ENCODE measurements around the gene UBE2S. TPM values are rescaled to one million over a fixed set of nuclear protein-coding genes. Genes with fewer than 3 reads are reported as not detected.

The UBE2S gene
- total RNA-seq, 1 donor from 2014 or later: 82.6 TPM

DNA sequence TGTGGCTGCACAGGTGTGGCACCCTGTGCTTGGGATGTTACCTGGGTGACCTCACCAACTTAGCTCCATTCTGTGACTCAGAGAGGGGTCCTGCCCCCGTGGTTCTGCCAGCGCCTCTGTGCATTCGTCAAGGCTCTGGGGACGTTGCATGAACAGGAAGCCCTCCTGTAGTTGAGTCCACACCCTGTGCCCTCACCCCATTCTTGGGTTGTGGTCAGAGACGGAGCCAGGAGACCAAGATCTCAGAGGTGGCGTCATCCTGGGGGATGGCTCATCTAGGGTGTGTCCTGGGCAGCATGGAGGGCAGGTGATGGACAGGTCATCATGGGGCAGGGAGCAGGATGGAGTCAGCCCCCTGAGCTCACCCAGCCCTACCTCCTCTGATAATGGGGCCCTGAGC, 55.5 kb downstream of the UBE2S start:
- Histone ChIP-seq H3K4me3 (no peak overlapping the region), H3K27me3 (peaks cover 11% of the 10 kb centered on the region), H3K36me3 (peaks cover 0 to 5% of the 10 kb centered on the region in 2 donors), H3K9me3 (no peaks in the 10 kb centered on the region), H3K4me1 (peaks cover 3 to 12% of the 10 kb centered on the region in 2 donors), H3K27ac (no peak overlapping the region)
- intact Hi-C loops (cut with DNase I): no loop called here
- TF ChIP-seq, protein P1, sequence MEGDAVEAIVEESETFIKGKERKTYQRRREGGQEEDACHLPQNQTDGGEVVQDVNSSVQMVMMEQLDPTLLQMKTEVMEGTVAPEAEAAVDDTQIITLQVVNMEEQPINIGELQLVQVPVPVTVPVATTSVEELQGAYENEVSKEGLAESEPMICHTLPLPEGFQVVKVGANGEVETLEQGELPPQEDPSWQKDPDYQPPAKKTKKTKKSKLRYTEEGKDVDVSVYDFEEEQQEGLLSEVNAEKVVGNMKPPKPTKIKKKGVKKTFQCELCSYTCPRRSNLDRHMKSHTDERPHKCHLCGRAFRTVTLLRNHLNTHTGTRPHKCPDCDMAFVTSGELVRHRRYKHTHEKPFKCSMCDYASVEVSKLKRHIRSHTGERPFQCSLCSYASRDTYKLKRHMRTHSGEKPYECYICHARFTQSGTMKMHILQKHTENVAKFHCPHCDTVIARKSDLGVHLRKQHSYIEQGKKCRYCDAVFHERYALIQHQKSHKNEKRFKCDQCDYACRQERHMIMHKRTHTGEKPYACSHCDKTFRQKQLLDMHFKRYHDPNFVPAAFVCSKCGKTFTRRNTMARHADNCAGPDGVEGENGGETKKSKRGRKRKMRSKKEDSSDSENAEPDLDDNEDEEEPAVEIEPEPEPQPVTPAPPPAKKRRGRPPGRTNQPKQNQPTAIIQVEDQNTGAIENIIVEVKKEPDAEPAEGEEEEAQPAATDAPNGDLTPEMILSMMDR (IDR thresholded peaks at IDR 0.05): no peak
- DNase-seq (ENCODE audit: low spot score in 2 of 2): no peak

DNA sequence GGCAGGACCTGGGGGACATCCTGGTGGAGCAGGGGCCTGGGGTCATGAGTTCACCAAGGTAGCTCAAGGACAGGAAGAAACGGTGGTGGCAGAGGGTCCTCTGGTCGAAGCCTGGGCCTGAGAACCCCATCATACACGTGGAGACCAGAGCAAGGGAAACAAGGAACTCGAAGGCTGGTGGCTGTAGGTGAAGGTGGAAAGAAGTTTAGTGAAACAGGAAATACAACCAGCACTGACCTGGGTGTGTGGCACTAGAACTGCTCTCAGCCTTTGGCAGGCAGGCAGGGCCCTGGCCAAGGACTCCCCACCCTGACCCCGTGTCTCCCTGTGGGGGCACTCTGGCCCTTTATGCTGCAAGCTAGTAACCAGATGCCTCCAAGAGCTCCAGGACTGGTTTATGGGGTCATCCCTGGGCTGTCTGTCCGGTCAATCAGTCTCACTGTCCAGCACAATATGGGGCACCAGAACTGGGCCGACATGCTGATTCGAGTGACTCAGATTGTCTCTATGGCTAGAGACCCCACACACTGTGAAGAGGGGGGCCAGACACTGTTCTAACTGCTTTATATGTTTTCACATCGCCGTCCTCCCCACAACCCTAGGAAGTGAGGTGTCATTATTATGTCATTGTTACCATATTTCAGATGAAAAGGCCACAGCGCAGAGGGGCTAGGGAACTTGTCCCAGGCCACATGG, 56.8 kb downstream of the UBE2S start:
- peaks cover 11% of the 10 kb centered on the region for H3K27me3 ChIP-seq
- no peaks in the 10 kb centered on the region for H3K9me3 ChIP-seq
- TF ChIP-seq, protein P1 (IDR thresholded peaks at IDR 0.05): no peak
- peaks cover 0 to 13% of the 10 kb centered on the region in 2 donors for H3K36me3 ChIP-seq
- no peak for DNase-seq (ENCODE audit: low spot score in 2 of 2)
- no peak overlapping the region for H3K4me3 ChIP-seq
- H3K27ac ChIP-seq: no peak overlapping the region
- peaks cover 3 to 12% of the 10 kb centered on the region in 2 donors for H3K4me1 ChIP-seq
- intact Hi-C loops (cut with DNase I): no loop called here

Other genes with a start within 250 kb of the UBE2S start
- not detected for gene DNAAF3, start 241.2 kb downstream of the UBE2S start, total RNA-seq
- not detected for gene SYT5, start 227.5 kb downstream of the UBE2S start, total RNA-seq
- 0.64 TPM for gene PTPRH, start 198.3 kb downstream of the UBE2S start, total RNA-seq
- gene TMEM86B, start 179.0 kb downstream of the UBE2S start, total RNA-seq: not detected
- gene PPP6R1, start 148.8 kb downstream of the UBE2S start, total RNA-seq: 68.3 TPM
- 72.7 TPM for gene HSPBP1, start 127.7 kb downstream of the UBE2S start, total RNA-seq
- 6.5 TPM for gene BRSK1, start 123.8 kb downstream of the UBE2S start, total RNA-seq
- gene TMEM150B, start 82.4 kb downstream of the UBE2S start, total RNA-seq: not detected
- 21.7 TPM for gene KMT5C, start 67.9 kb downstream of the UBE2S start, total RNA-seq
- not detected for gene COX6B2, start 53.1 kb downstream of the UBE2S start, total RNA-seq
- gene GARIN5B, start 44.5 kb downstream of the UBE2S start, total RNA-seq: not detected
- gene IL11, start 37.3 kb downstream of the UBE2S start, total RNA-seq: not detected
- not detected for gene TMEM190, start 31.0 kb downstream of the UBE2S start, total RNA-seq
- gene TMEM238, start 23.5 kb downstream of the UBE2S start, total RNA-seq: not detected
- gene RPL28, start 21.9 kb downstream of the UBE2S start, total RNA-seq: 542 TPM
- 0.85 TPM for gene SHISA7, start 35.5 kb upstream of the UBE2S start, total RNA-seq
- 96.7 TPM for gene ISOC2, start 53.9 kb upstream of the UBE2S start, total RNA-seq
- gene C19orf85, start 57.0 kb upstream of the UBE2S start, total RNA-seq: not detected
- gene ZNF628, start 68.8 kb upstream of the UBE2S start, total RNA-seq: 13.2 TPM
- gene NAT14, start 77.4 kb upstream of the UBE2S start, total RNA-seq: 21.6 TPM
- 22.4 TPM for gene SSC5D, start 80.6 kb upstream of the UBE2S start, total RNA-seq
- gene SBK2, start 129.3 kb upstream of the UBE2S start, total RNA-seq: not detected
- not detected for gene SBK3, start 137.8 kb upstream of the UBE2S start, total RNA-seq
- 14.2 TPM for gene ZNF579, start 173.1 kb upstream of the UBE2S start, total RNA-seq
- 30.5 TPM for gene FIZ1, start 191.7 kb upstream of the UBE2S start, total RNA-seq
- gene ZNF524, start 192.5 kb upstream of the UBE2S start, total RNA-seq: 28.6 TPM
- 22.0 TPM for gene ZNF865, start 197.9 kb upstream of the UBE2S start, total RNA-seq
- 14.7 TPM for gene ZNF784, start 216.8 kb upstream of the UBE2S start, total RNA-seq
- gene ZNF580, start 233.2 kb upstream of the UBE2S start, total RNA-seq: 163 TPM
- gene ZNF581, start 235.9 kb upstream of the UBE2S start, total RNA-seq: 12.1 TPM
- 27.6 TPM for gene CCDC106, start 240.4 kb upstream of the UBE2S start, total RNA-seq
- 221 TPM for gene U2AF2, start 247.2 kb upstream of the UBE2S start, total RNA-seq

Measured in ascending aorta (tissue), 2 donors.